Loucy (cell line): ENCODE data around the gene CD226.

Experiments used
- H2AFZ ChIP-seq: fragments of 200-600 bp; sonication (generic); 2 replicates; pipeline ENCODE4 v1.6.0; 2016; ENCODE audit warnings: antibody characterized with exemption, mild to moderate bottlenecking, low read length, moderate library complexity
- H3F3A ChIP-seq: fragments of 200-600 bp; 2 replicates; pipeline ENCODE4 v1.6.0; 2016; ENCODE audit warnings: antibody characterized with exemption, low read depth, mild to moderate bottlenecking
- H3K27me3 ChIP-seq: fragments of 200-600 bp; sonication (generic); 2 replicates; pipeline ENCODE4 v1.6.1; 2014; ENCODE audit warnings: low read length, mild to moderate bottlenecking; ENCODE audit not compliant: insufficient read depth, poor library complexity, severe bottlenecking
- H3K36me3 ChIP-seq: fragments of 200-600 bp; sonication (generic); 2 replicates; pipeline ENCODE4 v1.6.1; 2016; ENCODE audit warnings: low read length; ENCODE audit not compliant: insufficient read depth
- H3K4me1 ChIP-seq: fragments of 200-600 bp; sonication (generic); 2 replicates; pipeline ENCODE4 v1.5.1; 2014; ENCODE audit warnings: low read length, mild to moderate bottlenecking; ENCODE audit not compliant: insufficient read depth, poor library complexity, severe bottlenecking
- H3K4me2 ChIP-seq: fragments of 200-600 bp; sonication (generic); 2 replicates; pipeline ENCODE4 v1.6.0; 2014; ENCODE audit warnings: antibody characterized with exemption, low read length, low read depth, mild to moderate bottlenecking; ENCODE audit not compliant: poor library complexity, severe bottlenecking
- H3K4me3 ChIP-seq: fragments of 200-600 bp; sonication (generic); 2 replicates; pipeline ENCODE4 v1.5.1; 2014; ENCODE audit warnings: low read length, mild to moderate bottlenecking, mixed read lengths; ENCODE audit not compliant: poor library complexity, severe bottlenecking
- H3K79me2 ChIP-seq: fragments of 200-600 bp; sonication (generic); 2 replicates; pipeline ENCODE4 v1.6.1; 2014; ENCODE audit warnings: low read length; ENCODE audit not compliant: insufficient read depth
- H3K9ac ChIP-seq: fragments of 200-600 bp; sonication (generic); 2 replicates; pipeline ENCODE4 v1.6.0; 2014; ENCODE audit warnings: mild to moderate bottlenecking, low read depth, low read length, moderate library complexity; ENCODE audit not compliant: poor library complexity, severe bottlenecking
- H3K9me2 ChIP-seq: fragments of 200-600 bp; sonication (generic); replicated peaks from 2 replicates; pipeline ENCODE4 v1.6.1; 2016; ENCODE audit warnings: low read depth, low read length, mixed read lengths
- H3K9me3 ChIP-seq: fragments of 200-600 bp; sonication (generic); 2 replicates; pipeline ENCODE4 v1.6.1; 2014; ENCODE audit warnings: mild to moderate bottlenecking, antibody characterized with exemption, low read length, low read depth; ENCODE audit not compliant: insufficient read depth
- H4K20me1 ChIP-seq: fragments of 200-600 bp; sonication (generic); 2 replicates; pipeline ENCODE4 v1.6.0; 2014; ENCODE audit warnings: antibody characterized with exemption, low read length, mild to moderate bottlenecking; ENCODE audit not compliant: insufficient read depth, poor library complexity, severe bottlenecking
- CTCF ChIP-seq: fragments of 200-600 bp; sonication (generic); conservative IDR thresholded peaks from 2 replicates; pipeline ENCODE4 v1.5.1; 2014; ENCODE audit warnings: mild to moderate bottlenecking, antibody characterized with exemption, low read length
- EZH2phosphoT487 ChIP-seq: fragments of 200-600 bp; IDR thresholded peaks from 2 replicates; pipeline ENCODE4 v1.6.1; 2018; ENCODE audit warnings: antibody characterized with exemption, mild to moderate bottlenecking, moderate library complexity, borderline replicate concordance

The CD226 gene

GRCh38 chr18:69963196-69963595 lies 15.5 kb upstream of the CD226 start:
- Histone ChIP-seq H3K36me3 (no peaks in the 10 kb centered on the region), H3K4me3 (no peak overlapping the region), H4K20me1 (no peaks in the 10 kb centered on the region), H3K9ac (no peak overlapping the region), H3K27me3 (no peaks in the 10 kb centered on the region), H3F3A (no peaks in the 10 kb centered on the region), H3K79me2 (no peaks in the 10 kb centered on the region), H3K4me1 (peaks cover 20% of the 10 kb centered on the region), H3K4me2 (no peak overlapping the region), H2AFZ (no peak overlapping the region), H3K9me2 (no peaks in the 10 kb centered on the region), H3K9me3 (no peaks in the 10 kb centered on the region)
- TF ChIP-seq EZH2phosphoT487 (no peak), CTCF (no peak)

- Histone ChIP-seq H3K79me2 (no peaks in the 10 kb centered on the region), H3K9me2 (no peaks in the 10 kb centered on the region), H3K4me2 (no peak overlapping the region), H3F3A (no peaks in the 10 kb centered on the region), H3K27me3 (no peaks in the 10 kb centered on the region), H3K9ac (no peak overlapping the region), H3K9me3 (no peaks in the 10 kb centered on the region), H4K20me1 (no peaks in the 10 kb centered on the region), H3K4me1 (peaks cover 10% of the 10 kb centered on the region), H3K36me3 (no peaks in the 10 kb centered on the region), H3K4me3 (no peak overlapping the region), H2AFZ (no peak overlapping the region)
- TF ChIP-seq CTCF (no peak), EZH2phosphoT487 (no peak)
Measured at GRCh38 chr18:69961718-69962117, 14.0 kb upstream of the CD226 start.

GRCh38 chr18:69958422-69958821 lies 10.7 kb upstream of the CD226 start:
- H2AFZ ChIP-seq = no peak overlapping the region
- no peaks in the 10 kb centered on the region for H4K20me1 ChIP-seq
- H3K4me3 ChIP-seq = no peak overlapping the region
- H3F3A ChIP-seq = no peaks in the 10 kb centered on the region
- TF ChIP-seq CTCF = no peak
- no peak for TF ChIP-seq EZH2phosphoT487
- H3K36me3 ChIP-seq = no peaks in the 10 kb centered on the region
- no peaks in the 10 kb centered on the region for H3K79me2 ChIP-seq
- no peak overlapping the region for H3K4me2 ChIP-seq
- no peaks in the 10 kb centered on the region for H3K9me3 ChIP-seq
- H3K9ac ChIP-seq = no peak overlapping the region
- no peaks in the 10 kb centered on the region for H3K9me2 ChIP-seq
- H3K27me3 ChIP-seq = no peaks in the 10 kb centered on the region
- H3K4me1 ChIP-seq = peaks cover 11% of the 10 kb centered on the region
